OCI-LY1 (cell line): Measurements from ENCODE around the gene PPP2R5C.

Experiments used
- CTCF ChIP-seq: fragments of 200-600 bp; sonication (generic), shearing (Covaris generic); IDR thresholded peaks from 2 replicates; pipeline ENCODE4 v1.5.1; 2017; ENCODE audit warnings: mild to moderate bottlenecking, antibody characterized with exemption, low read length, moderate library complexity, mixed read lengths
- EZH2 ChIP-seq: fragments of 200-600 bp; sonication (generic), shearing (Covaris generic); IDR thresholded peaks from 2 replicates; pipeline ENCODE4 v1.8.0; 2017; ENCODE audit warnings: borderline replicate concordance, mixed run types, mild to moderate bottlenecking, antibody characterized with exemption, low read length, moderate library complexity, mixed read lengths

GRCh38 chr14:101825797-101826196 is 64.3 kb downstream of the PPP2R5C start:
- TF ChIP-seq CTCF (no peak), EZH2 (no peak)
